Nasal cavity respiratory epithelium epithelial cell of viscerocranial mucosa (primary cell): Measurements from ENCODE around the gene PLIN1. TPM values are rescaled to one million over a fixed set of nuclear protein-coding genes. Genes with fewer than 3 reads are reported as not detected.

Experiments
- total RNA-seq: library from RNA; depleted of rRNA; stranded (reverse); fragments of >200 nt; gene quantifications from 2 replicates; pipeline ENCODE4 v1.2.3, GENCODE V29; 2014

Gene PLIN1
- 0.34 and 0.43 TPM in 2 replicates for total RNA-seq

GRCh38 chr15:89679212-89679611, at the start of gene PLIN1:
Gene PLIN1 (minus strand): TSS chr15:89679367. CDS start chr15:89677489, 1,878 bp downstream.

GRCh38 chr15:89690276-89691218, 11.4 kb upstream of the PLIN1 start, which contains the start of the genes PEX11A and WDR93:
Gene PEX11A (minus strand): TSS chr15:89690754. CDS start chr15:89690632, 122 bp downstream.
Gene WDR93 (plus strand): TSS chr15:89690811. CDS start chr15:89701747, 10,936 bp downstream.

GRCh38 chr15:89654847-89655805, 24.0 kb downstream of the PLIN1 start, which contains the start of gene KIF7:
Gene KIF7 (minus strand): TSS chr15:89655467. CDS start chr15:89652930, 2,537 bp downstream.

Other genes starting within 250 kb of the PLIN1 start
- 195 and 498 TPM in 2 replicates for gene RHCG, start 182.8 kb downstream of the PLIN1 start, total RNA-seq
- under 0.01 and 0.14 TPM in 2 replicates for gene TICRR, start 103.9 kb downstream of the PLIN1 start, total RNA-seq
- 2.0 and 2.7 TPM in 2 replicates for gene KIF7, start 23.9 kb downstream of the PLIN1 start, total RNA-seq
- 8.9 and 9.8 TPM in 2 replicates for gene PEX11A, start 11.4 kb upstream of the PLIN1 start, total RNA-seq
- 0.07 TPM in 1 of 2 replicates, not detected in the other for gene WDR93, start 11.4 kb upstream of the PLIN1 start, total RNA-seq
- 0.07 and 0.34 TPM in 2 replicates for gene MESP1, start 71.9 kb upstream of the PLIN1 start, total RNA-seq
- gene MESP2, start 97.0 kb upstream of the PLIN1 start, total RNA-seq = 0.21 and 0.34 TPM in 2 replicates
- under 0.01 and 1.4 TPM in 2 replicates for gene ANPEP, start 135.5 kb upstream of the PLIN1 start, total RNA-seq
- 49.9 and 72.1 TPM in 2 replicates for gene AP3S2, start 214.6 kb upstream of the PLIN1 start, total RNA-seq
- 5.1 and 18.2 TPM in 2 replicates for gene ARPIN, start 233.6 kb upstream of the PLIN1 start, total RNA-seq